ENCODE measurements around the gene LRRC19. TPM values are rescaled to one million over a fixed set of nuclear protein-coding genes. Genes with fewer than 3 reads are reported as not detected.

The LRRC19 gene
- total RNA-seq, 1 experiment from 2014 or later = not detected

- Histone ChIP-seq H3K23ac (ENCODE audit: insufficient read length, low read depth, low read length) (no peak overlapping the region), H3K56ac (ENCODE audit: insufficient read length, low read depth, low read length) (no peak overlapping the region), H2BK20ac (ENCODE audit: low read depth, low read length, poor library complexity, severe bottlenecking) (no peak overlapping the region), H3K14ac (ENCODE audit: insufficient read depth, low read length) (no peak overlapping the region), H3K9ac (ENCODE audit: extremely low read depth, insufficient read length, low read length) (no peak overlapping the region), H3K4me1 (ENCODE audit: insufficient read depth, low read length) (peaks cover 3% of the 10 kb centered on the region; the same call in 1 of the 2 replicates), H3K79me1 (ENCODE audit: insufficient read depth, low read depth, low read length, poor library complexity, severe bottlenecking) (no peaks in the 10 kb centered on the region), H3K27ac (ENCODE audit: insufficient read length, low read depth, low read length) (no peak overlapping the region), H2BK12ac (ENCODE audit: insufficient read length, low read depth, low read length) (no peak overlapping the region), H4K8ac (replicated peaks; ENCODE audit: insufficient read length, low read depth, low read length) (no peak overlapping the region), H3T11ph (ENCODE audit: low read length) (no peak overlapping the region), H2AK5ac (ENCODE audit: insufficient read length, low read length) (no peak overlapping the region), H3K18ac (ENCODE audit: insufficient read length, low read depth, low read length) (no peak overlapping the region), H2BK5ac (ENCODE audit: insufficient read length, low read length) (no peak overlapping the region), H4K91ac (ENCODE audit: insufficient read length, low read depth, low read length) (no peak overlapping the region), H3K27me3 (ENCODE audit: insufficient read depth, low read length) (no peaks in the 10 kb centered on the region), H2BK15ac (ENCODE audit: low read depth, low read length) (no peak overlapping the region), H3K9me3 (ENCODE audit: control insufficient read depth, low read depth, low read length) (no peaks in the 10 kb centered on the region), H3K4ac (ENCODE audit: low read depth, low read length) (no peak overlapping the region), H3K23me2 (ENCODE audit: insufficient read length, low read depth, low read length, poor library complexity, severe bottlenecking) (no peaks in the 10 kb centered on the region), H3K4me2 (ENCODE audit: insufficient read depth, insufficient read length, low read length) (no peak overlapping the region), H3K79me2 (ENCODE audit: insufficient read depth, low read length) (no peaks in the 10 kb centered on the region), H4K5ac (ENCODE audit: insufficient read length, low read depth, low read length) (no peak overlapping the region), H2BK120ac (ENCODE audit: low read depth, low read length, poor library complexity, severe bottlenecking) (no peak overlapping the region), H2AFZ (ENCODE audit: low read length) (no peak overlapping the region), H4K20me1 (ENCODE audit: control insufficient read depth, insufficient read depth, insufficient read length) (no peaks in the 10 kb centered on the region)
- Mint-ChIP-seq H3K4me3 (no peak overlapping the region), H3K36me3 (ENCODE audit: insufficient read depth in 1 of 3, low read depth in 3 of 3) (peaks cover 0 to 24% (median 0%) of the 10 kb centered on the region in 3 experiments; a peak in 2 of 7 replicates), H3K4me1 (peaks cover 28 to 29% of the 10 kb centered on the region in 2 experiments), H3K27ac (peak overlapping the region in 1 of 3 experiments; percentile 8; a peak in 2 of 7 replicates), H3K9me3 (peaks cover 0 to 8% of the 10 kb centered on the region in 2 experiments; a peak in 3 of 5 replicates), H3K27me3 (ENCODE audit: low read depth) (no peaks in the 10 kb centered on the region)
- TF ChIP-seq CTCF (conservative IDR thresholded peaks at IDR 0.05) = no peak
- WGBS (ENCODE audit: extremely low coverage, insufficient read length, low lambda C conversion rate) = no CpG with 5 or more reads among the region's 5 CpGs
- no peak for DNase-seq
Measured at GRCh38 chr9:26973989-26974388, 31.5 kb downstream of the LRRC19 start.
